Aorta (tissue), 5 donors: Measurements from ENCODE around the gene MAPRE3. TPM values are rescaled to one million over a fixed set of nuclear protein-coding genes. Genes with fewer than 3 reads are reported as not detected.

Source experiments
- ATAC-seq: fragments of 200-7000 bp; cut with Tn5 transposase; one replicate; pipeline ENCODE4 v1.9.1; 2022; ENCODE audit warnings: moderate library complexity; ENCODE audit not compliant: low FRiP score
- DNase-seq, 2 donors: peaks; one replicate each; pipeline ENCODE4 v3.0.0-alpha.2; 2020
- H3K27ac ChIP-seq, 2 donors: one replicate each; pipeline ENCODE4 v1.5.1; 2013; ENCODE audit warnings: low read length in 2 of 2, mild to moderate bottlenecking in 2 of 2, moderate library complexity in 2 of 2, control low read depth in 1 of 2, inconsistent platforms in 1 of 2, low read depth in 1 of 2
- H3K27me3 ChIP-seq, 2 donors: one replicate each; pipeline ENCODE4 v1.6.1; 2013; ENCODE audit warnings: control low read depth in 1 of 2, low read length in 1 of 2, mild to moderate bottlenecking in 1 of 2, moderate library complexity in 1 of 2; ENCODE audit not compliant: insufficient read depth in 2 of 2, control insufficient read depth in 1 of 2
- H3K36me3 ChIP-seq, 2 donors: one replicate each; pipeline ENCODE4 v1.6.1; 2013; ENCODE audit warnings: control low read depth in 1 of 2, low read length in 1 of 2, mild to moderate bottlenecking in 1 of 2; ENCODE audit not compliant: insufficient read depth in 2 of 2, control insufficient read depth in 1 of 2
- H3K4me1 ChIP-seq, 2 donors: one replicate each; pipeline ENCODE4 v1.6.1; 2013; ENCODE audit warnings: low read length in 2 of 2, control low read depth in 1 of 2, mild to moderate bottlenecking in 1 of 2, moderate library complexity in 1 of 2; ENCODE audit not compliant: insufficient read depth in 2 of 2, control insufficient read depth in 1 of 2
- H3K4me3 ChIP-seq, 2 donors: one replicate each; pipeline ENCODE4 v1.5.1; 2013; ENCODE audit warnings: low read length in 2 of 2, control low read depth in 1 of 2, mild to moderate bottlenecking in 1 of 2
- H3K9me3 ChIP-seq: one replicate; pipeline ENCODE4 v1.6.1; 2013; ENCODE audit warnings: mild to moderate bottlenecking, low read length; ENCODE audit not compliant: control insufficient read depth
- WGBS, 2 donors: extraction: QIAGEN DNeasy Blood & Tissue Kit; methylation state at CpG; one replicate each; pipeline ENCODE4 v1.1.7; 2013; 5-methylcytosine and 5-hydroxymethylcytosine counted together
- intact Hi-C, 2 donors: fragments of 100-400 bp; cut with DNase I; formaldehyde crosslinking; loops; one replicate each; pipeline versions ENCODE4 v1.14.2 to v1.15.0; 2022
- polyA plus RNA-seq, 2 donors: library from polyadenylated mRNA; stranded (reverse); fragments of 200-250 nt; gene quantifications; one replicate each; pipeline ENCODE4 v1.2.3, GENCODE V29; 2013
- total RNA-seq, 2 donors: library from RNA; stranded (reverse); fragmentation: NEBNext Ultra II Directional; extraction: Animal tissue kit (Norgen Biotek cat#: 25700); gene quantifications; one replicate each; pipeline ENCODE4 v1.2.1, GENCODE V29; 2021
- donor health status: healthy with polysubstance abuse.
- donor health status: Bipolar disorder and iron deficiency.
- donor health status: DM: no; HTN: no; CAD: no.
- donor health status: DM: no; HTN: no; CAD: no.
- donor health status: DM: yes; HTN: yes; CAD: no.

MAPRE3 gene
- total and polyA plus RNA-seq, 4 donors, result 7.9 to 26.7 (median 16.0) TPM

DNA sequence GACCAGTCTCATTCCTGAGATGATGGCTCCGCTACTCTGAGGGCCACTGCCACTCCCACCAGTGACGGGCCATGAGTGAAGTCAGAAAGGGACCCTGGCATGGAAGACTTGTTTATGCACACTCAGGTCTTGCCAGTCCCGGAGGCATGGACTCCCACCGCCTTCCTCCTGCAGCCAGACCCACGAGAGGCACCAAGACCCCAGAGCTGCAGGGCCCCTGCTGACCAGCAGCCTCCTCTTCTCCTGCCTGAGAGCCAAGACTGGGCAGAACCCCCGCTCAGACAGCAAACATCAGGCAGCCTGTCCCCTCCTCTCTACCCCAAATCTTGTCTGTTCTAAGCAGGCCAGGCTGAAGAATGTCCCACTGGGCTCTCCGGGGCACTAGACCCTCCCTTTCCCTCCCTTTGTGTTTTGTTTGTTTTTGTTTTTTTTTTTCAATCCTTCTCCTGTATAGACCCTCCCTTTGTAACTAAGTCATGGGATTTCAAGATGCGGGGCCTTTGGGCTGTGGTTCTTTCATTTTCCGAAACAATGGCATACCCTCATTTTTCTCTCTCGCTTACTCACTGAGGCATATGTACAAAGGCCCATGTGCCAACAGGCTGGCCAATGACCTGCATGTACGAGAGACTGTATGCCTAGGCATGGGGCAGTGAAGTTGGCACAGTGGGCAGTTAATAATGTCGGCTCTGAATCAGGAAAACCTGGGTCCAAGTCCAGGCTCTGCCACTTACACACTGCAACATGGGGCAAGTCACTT lies 24.3 kb upstream of the MAPRE3 start:
- Histone ChIP-seq H3K36me3 (no peaks in the 10 kb centered on the region), H3K4me3 (no peak overlapping the region), H3K9me3 (no peaks in the 10 kb centered on the region), H3K4me1 (no peaks in the 10 kb centered on the region), H3K27ac (no peak overlapping the region), H3K27me3 (no peaks in the 10 kb centered on the region)
- DNase-seq (no peak), ATAC-seq (no peak)
- WGBS, 2 donors, result 82 to 87% methylated on average over 12 of the region's 12 CpGs
- intact Hi-C loops, result no loop called here

DNA sequence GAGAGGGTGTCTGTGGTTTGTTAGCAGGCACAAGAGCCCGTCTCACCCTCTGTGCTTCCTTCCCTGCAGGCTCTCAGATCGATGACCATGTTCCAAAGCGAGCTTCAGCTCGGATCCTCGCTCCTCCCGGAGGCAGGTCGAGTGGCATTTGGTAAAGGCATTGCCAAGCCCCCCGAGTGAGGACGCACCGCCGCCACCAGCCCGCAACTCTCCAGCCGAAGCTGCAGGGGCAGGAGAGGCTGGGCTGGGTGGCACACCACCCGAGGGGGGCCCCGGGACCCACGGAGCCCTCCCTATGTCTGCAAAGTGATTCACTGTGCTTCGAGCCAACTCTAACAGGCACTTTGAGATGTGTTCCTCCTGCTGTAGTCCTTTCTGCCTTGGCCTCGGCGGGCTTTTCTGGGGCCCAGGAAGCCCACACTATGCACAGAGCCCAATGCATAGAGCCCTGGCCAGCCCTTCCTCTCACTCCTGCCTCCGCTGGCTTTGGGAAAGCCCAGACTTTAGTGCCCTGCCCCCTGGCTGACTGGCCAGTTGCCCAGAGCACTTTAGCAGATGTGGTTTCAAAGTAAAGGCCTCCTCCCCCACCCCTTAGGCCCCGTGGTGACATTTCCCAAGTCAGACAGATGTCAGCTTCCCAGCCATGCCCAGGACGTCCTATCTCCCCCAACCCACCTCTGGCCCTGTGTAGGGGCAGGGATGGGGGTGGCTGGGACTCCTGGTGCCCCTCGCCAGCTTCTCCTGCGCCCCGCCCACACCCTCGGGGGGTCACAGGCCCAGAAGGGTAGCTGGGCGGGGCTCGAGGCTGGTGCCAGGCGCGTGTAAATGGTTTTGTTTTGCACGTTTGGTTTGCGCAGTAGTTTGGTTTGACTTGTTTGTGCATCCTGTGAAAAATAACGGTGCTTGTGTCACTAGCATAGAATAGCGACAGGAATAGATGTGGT lies 23.3 kb upstream of the MAPRE3 start:
- Histone ChIP-seq H3K36me3 (no peaks in the 10 kb centered on the region), H3K27me3 (no peaks in the 10 kb centered on the region), H3K4me3 (no peak overlapping the region), H3K27ac (no peak overlapping the region), H3K9me3 (no peaks in the 10 kb centered on the region), H3K4me1 (no peaks in the 10 kb centered on the region)
- DNase-seq (peak in 1 of 2 donors; percentile 74), ATAC-seq (no peak)
- 51 to 58% methylated on average over 34 of the region's 34 CpGs for WGBS, 2 donors
- intact Hi-C loops, result no loop called here

DNA sequence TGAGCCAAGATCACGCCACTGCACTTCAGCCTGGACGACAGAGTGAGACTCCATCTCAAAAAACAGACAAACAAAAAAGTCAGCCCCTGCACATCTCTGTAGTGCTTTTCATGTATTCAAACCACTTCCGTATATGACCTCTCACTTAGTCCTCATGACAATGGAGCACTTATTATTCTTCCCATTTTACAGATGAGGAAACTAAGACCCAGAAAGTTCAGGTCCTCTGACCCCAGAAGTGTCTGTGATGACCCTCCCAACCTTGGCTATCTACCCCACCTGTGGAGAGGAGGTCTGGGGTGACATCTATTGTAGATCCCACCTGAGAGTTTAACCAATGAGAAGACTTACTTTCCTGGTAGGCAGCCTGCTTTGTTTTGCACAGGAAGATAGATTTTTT lies 21.6 kb upstream of the MAPRE3 start:
- H3K27ac ChIP-seq, result no peak overlapping the region
- H3K4me1 ChIP-seq, result no peaks in the 10 kb centered on the region
- intact Hi-C loops, result no loop called here
- WGBS, 2 donors, result 86 to 91% methylated on average over 3 of the region's 3 CpGs
- ATAC-seq (no peak), DNase-seq (no peak)
- H3K27me3 ChIP-seq, result no peaks in the 10 kb centered on the region
- H3K9me3 ChIP-seq, result no peaks in the 10 kb centered on the region
- no peak overlapping the region for H3K4me3 ChIP-seq
- H3K36me3 ChIP-seq, result no peaks in the 10 kb centered on the region

DNA sequence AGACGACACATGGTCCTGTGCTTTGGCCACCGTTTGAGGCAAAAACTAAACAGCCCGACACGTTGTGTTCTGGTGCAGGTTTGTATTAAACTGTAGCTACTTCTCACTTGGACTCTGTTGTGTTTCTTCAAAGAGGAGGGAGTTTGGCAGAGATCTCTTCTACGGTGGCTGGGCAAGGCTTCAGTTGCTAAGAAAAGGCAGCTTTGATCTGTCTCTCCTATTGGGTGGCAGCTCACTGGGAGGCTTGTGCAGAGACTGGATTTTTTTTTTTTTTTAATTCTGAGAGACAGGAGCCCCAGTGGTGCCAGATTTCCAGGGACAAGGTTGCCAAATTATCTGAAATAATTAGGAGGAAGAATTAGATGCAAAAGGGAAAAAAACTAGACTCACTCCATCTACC lies 20.2 kb upstream of the MAPRE3 start:
- no peaks in the 10 kb centered on the region for H3K4me1 ChIP-seq
- ATAC-seq, result no peak
- H3K4me3 ChIP-seq, result no peak overlapping the region
- no peaks in the 10 kb centered on the region for H3K9me3 ChIP-seq
- H3K36me3 ChIP-seq, result no peaks in the 10 kb centered on the region
- H3K27ac ChIP-seq, result no peak overlapping the region
- DNase-seq, result no peak
- no peaks in the 10 kb centered on the region for H3K27me3 ChIP-seq
- whole genome bisulfite sequencing, 2 donors, result 62 to 70% methylated on average over 5 of the region's 5 CpGs
- intact Hi-C loops, result no loop called here

DNA sequence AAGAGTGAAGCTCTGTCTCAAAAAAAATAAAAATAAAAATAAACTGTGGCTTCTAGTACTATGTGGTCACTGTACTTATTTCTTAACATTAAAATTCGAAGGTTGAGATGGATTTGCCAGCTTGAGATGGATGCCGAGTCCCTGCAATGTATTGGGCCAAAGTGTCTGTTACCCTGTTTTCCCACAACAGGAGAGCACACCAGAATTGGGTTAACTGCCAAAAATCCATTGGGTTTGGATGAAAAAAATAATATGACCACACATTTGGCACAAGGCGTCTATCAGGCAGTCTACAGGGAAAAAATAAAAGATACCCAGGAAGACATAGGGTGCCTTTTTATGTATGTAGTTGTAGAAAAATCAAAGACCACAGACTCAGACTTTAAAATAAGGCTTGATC lies 19.2 kb upstream of the MAPRE3 start:
- intact Hi-C loops, result no loop called here
- Histone ChIP-seq H3K4me1 (no peaks in the 10 kb centered on the region), H3K27me3 (no peaks in the 10 kb centered on the region), H3K27ac (no peak overlapping the region), H3K4me3 (no peak overlapping the region), H3K36me3 (no peaks in the 10 kb centered on the region), H3K9me3 (no peaks in the 10 kb centered on the region)
- 23 to 31% methylated on average over 3 of the region's 3 CpGs for WGBS, 2 donors
- ATAC-seq (no peak), DNase-seq (no peak)

DNA sequence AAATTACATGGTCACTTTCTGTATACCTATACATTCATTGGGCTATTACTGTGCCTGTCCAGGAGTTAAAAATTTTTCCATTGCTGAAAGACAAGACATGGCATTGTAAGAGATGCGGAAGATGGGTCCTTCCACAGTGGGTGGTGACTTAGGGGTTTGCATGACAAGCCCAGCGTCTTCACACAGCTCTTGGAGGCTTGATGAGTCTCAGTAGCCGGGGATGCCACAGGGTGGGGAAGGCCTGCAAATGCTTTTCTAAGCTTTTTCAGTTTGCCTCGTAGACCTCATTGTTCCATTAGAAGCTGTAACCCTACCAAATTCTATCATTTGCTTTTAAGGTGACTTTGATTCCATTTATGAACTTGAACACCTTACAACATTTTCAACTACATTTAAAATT lies 18.1 kb upstream of the MAPRE3 start:
- intact Hi-C loops, result no loop called here
- Histone ChIP-seq H3K36me3 (no peaks in the 10 kb centered on the region), H3K27ac (no peak overlapping the region), H3K4me1 (no peaks in the 10 kb centered on the region), H3K27me3 (no peaks in the 10 kb centered on the region), H3K4me3 (no peak overlapping the region), H3K9me3 (no peaks in the 10 kb centered on the region)
- DNase-seq (no peak), ATAC-seq (no peak)
- WGBS, 2 donors, result 64 to 69% methylated on average over 4 of the region's 4 CpGs

DNA sequence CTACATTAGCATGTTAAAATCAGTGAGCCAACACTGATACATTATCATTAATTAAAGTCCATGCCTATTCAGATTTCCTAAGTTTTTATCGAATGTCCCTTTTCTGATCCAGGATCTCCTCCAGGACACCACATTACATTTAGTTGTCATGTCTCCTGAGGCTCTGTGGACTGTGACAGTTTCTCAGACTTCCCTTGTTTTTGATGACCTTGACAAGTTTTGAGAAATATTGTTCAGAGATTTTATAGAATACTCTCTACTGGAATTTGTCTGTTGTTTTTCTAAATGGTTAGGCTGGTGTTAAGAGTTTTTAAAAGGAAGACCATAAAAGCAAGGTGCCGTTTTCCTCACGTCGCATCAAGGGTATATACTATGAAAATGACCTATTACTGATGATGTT lies 16.3 kb upstream of the MAPRE3 start:
- intact Hi-C loops, result no loop called here

DNA sequence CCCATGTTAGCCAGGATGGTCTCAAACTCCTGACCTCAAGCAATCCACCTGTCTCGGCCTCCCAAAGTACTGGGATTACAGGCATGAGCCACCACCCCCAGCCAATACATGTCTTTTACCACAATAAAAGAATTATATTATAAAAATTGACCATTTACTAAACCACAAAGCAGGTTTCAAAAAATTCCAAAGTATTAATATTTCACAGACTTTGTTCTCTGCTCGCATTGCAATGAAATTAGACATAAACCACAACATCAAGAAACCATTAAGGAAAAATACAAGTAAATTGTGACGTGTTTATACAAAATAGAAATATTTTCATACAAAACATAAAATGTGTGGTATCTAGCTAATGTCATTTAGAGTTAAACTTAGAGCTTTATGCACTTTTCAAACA lies 13.4 kb upstream of the MAPRE3 start:
- no peaks in the 10 kb centered on the region for H3K4me1 ChIP-seq
- WGBS, 2 donors, result 51 to 54% methylated on average over 3 of the region's 3 CpGs
- ATAC-seq, result no peak
- H3K27me3 ChIP-seq, result no peaks in the 10 kb centered on the region
- DNase-seq, result no peak
- H3K9me3 ChIP-seq, result no peaks in the 10 kb centered on the region
- intact Hi-C loops, result no loop called here
- H3K27ac ChIP-seq, result no peak overlapping the region
- H3K36me3 ChIP-seq, result no peaks in the 10 kb centered on the region
- no peak overlapping the region for H3K4me3 ChIP-seq

More for the DNA sequence above, 16.3 kb upstream of the MAPRE3 start:
- 89 to 91% methylated on average over 4 of the region's 4 CpGs for WGBS, 2 donors
- H3K27ac ChIP-seq, result no peak overlapping the region
- H3K36me3 ChIP-seq, result no peaks in the 10 kb centered on the region
- no peak overlapping the region for H3K4me3 ChIP-seq
- H3K9me3 ChIP-seq, result no peaks in the 10 kb centered on the region
- no peaks in the 10 kb centered on the region for H3K27me3 ChIP-seq
- H3K4me1 ChIP-seq, result no peaks in the 10 kb centered on the region
- no peak for ATAC-seq
- no peak for DNase-seq

DNA sequence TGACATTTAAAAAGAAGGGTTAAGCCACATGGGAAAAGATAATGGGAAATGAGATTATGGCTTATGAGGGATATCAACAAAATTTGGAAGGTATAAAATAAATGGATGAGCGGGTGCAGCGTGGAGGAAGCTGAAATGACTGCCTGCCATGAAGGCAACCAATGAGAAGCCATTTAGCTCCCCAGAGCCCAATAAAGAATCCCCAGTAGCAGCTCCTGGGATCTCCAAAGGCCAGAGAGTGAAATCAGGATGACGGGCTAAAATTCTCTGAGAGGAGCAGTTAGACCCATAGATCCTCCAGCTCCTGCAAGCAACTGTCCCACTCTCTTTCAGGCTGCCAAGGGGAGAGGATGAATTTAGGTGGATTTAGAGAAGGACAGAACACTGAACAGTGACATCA lies 12.9 kb upstream of the MAPRE3 start:
- H3K4me1 ChIP-seq, result no peaks in the 10 kb centered on the region
- H3K4me3 ChIP-seq, result no peak overlapping the region
- no peak overlapping the region for H3K27ac ChIP-seq
- no peak for ATAC-seq
- 30 to 41% methylated on average over 3 of the region's 3 CpGs for WGBS, 2 donors
- no peaks in the 10 kb centered on the region for H3K9me3 ChIP-seq
- no peaks in the 10 kb centered on the region for H3K36me3 ChIP-seq
- DNase-seq, result no peak
- no peaks in the 10 kb centered on the region for H3K27me3 ChIP-seq
- intact Hi-C loops, result no loop called here
